Upper lobe of left lung (tissue), 4 donors: ENCODE data around the gene HACD3.

ENCODE experiments used
- POLR2A ChIP-seq, 4 donors: fragments of 450-650 bp; IDR thresholded peaks; one replicate each; pipeline ENCODE4 v1.5.1; 2016 to 2017; ENCODE audit warnings: antibody characterized with exemption in 4 of 4, mild to moderate bottlenecking in 2 of 4
- POLR2AphosphoS5 ChIP-seq, 2 donors: sonication (generic); formaldehyde crosslinking; IDR thresholded peaks; one replicate each; pipeline ENCODE4 v1.5.1; 2017; ENCODE audit warnings: antibody characterized with exemption in 2 of 2
- TF ChIP-seq, protein P1 (sequence below), 6 experiments: fragments of 450-650 bp in 4 of 6; fragments of 200-600 bp in 2 of 6; sonication (generic) in 2 of 6; IDR thresholded peaks; one replicate each; pipeline ENCODE4 v1.5.1; 2016 to 2019; ENCODE audit warnings: antibody characterized with exemption in 6 of 6

DNA sequence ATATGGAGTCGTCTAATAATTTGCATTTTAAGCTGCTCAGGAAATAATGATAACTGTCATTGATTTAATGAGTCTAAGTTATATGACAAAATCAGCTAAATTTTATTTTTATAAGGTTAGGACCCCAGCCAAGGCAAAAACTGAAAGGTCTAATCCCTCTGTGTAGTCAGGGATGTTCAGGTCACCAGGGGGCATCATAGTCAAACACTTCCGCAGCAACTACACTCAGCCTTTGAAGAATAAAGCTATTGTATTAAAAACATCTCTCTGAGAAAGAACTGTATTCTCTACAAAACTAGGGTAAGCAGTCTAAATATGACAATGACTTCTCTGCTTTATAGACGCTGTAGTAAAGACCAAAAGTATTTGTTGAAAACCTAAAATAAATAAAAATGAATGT, 65.7 kb downstream of the HACD3 start:
- TF ChIP-seq, protein P1, sequence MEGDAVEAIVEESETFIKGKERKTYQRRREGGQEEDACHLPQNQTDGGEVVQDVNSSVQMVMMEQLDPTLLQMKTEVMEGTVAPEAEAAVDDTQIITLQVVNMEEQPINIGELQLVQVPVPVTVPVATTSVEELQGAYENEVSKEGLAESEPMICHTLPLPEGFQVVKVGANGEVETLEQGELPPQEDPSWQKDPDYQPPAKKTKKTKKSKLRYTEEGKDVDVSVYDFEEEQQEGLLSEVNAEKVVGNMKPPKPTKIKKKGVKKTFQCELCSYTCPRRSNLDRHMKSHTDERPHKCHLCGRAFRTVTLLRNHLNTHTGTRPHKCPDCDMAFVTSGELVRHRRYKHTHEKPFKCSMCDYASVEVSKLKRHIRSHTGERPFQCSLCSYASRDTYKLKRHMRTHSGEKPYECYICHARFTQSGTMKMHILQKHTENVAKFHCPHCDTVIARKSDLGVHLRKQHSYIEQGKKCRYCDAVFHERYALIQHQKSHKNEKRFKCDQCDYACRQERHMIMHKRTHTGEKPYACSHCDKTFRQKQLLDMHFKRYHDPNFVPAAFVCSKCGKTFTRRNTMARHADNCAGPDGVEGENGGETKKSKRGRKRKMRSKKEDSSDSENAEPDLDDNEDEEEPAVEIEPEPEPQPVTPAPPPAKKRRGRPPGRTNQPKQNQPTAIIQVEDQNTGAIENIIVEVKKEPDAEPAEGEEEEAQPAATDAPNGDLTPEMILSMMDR (IDR thresholded peaks at IDR 0.05) = no peak
- no peak for TF ChIP-seq POLR2AphosphoS5 (IDR thresholded peaks at IDR 0.05)
- no peak for TF ChIP-seq POLR2A (IDR thresholded peaks at IDR 0.05)
